Skin epidermis (tissue), 12 donors: Measurements from ENCODE around the gene C1QL1.
"Not testable (repeated sequence)": the region's sequence is repeated elsewhere in the genome, so short reads cannot be mapped to it uniquely, and the experiment has no call there.

ENCODE experiments used
- H3K27ac ChIP-seq, 21 experiments: fragments of 200-600 bp; sonication (generic) in 11 of 21; one replicate each; pipeline ENCODE4 v1.5.0; 2020; ENCODE audit warnings: mild to moderate bottlenecking in 3 of 21, inconsistent platforms in 2 of 21, moderate library complexity in 2 of 21
- H3K4me3 ChIP-seq, 7 experiments: fragments of 200-600 bp; sonication (generic) in 2 of 7; one replicate each; pipeline ENCODE4 v1.5.0; 2020; ENCODE audit warnings: inconsistent platforms in 2 of 7, mild to moderate bottlenecking in 2 of 7, moderate library complexity in 1 of 7

Gene C1QL1

DNA sequence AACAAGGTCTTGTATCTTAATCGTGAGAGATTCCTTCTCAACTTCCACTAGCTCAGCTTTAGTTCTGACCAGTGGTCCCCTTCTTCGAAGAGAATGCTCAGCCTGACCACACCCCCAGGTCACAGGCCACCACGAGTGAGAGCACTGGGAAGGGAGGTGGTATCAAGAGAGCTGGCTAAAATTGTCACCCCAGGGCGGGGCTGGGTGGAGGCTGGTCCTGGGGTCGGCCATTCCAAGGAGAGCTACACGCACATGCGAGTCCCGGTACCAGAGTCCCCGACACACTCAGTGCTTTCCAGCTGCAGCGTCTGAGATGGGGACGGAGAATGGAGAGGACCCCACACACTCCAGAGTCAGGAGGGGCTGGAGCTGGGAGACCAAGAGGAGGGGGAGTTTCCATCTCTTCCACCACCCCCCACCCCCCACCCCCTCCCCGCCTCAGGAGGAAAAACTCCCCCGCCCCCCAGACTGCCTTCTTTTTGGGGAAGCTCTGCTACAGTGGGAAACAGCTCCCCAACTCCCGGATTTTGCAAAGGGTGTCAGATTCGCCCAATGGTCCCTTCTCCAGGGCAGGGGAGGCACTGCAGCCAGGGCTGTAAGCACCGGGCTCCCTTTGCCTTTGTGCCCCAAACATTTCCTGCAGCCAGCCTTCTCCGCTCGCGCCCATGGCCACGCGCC lies 1.6 kb downstream of the C1QL1 start:
- no peak overlapping the region for H3K4me3 ChIP-seq
- no peak overlapping the region for H3K27ac ChIP-seq

DNA sequence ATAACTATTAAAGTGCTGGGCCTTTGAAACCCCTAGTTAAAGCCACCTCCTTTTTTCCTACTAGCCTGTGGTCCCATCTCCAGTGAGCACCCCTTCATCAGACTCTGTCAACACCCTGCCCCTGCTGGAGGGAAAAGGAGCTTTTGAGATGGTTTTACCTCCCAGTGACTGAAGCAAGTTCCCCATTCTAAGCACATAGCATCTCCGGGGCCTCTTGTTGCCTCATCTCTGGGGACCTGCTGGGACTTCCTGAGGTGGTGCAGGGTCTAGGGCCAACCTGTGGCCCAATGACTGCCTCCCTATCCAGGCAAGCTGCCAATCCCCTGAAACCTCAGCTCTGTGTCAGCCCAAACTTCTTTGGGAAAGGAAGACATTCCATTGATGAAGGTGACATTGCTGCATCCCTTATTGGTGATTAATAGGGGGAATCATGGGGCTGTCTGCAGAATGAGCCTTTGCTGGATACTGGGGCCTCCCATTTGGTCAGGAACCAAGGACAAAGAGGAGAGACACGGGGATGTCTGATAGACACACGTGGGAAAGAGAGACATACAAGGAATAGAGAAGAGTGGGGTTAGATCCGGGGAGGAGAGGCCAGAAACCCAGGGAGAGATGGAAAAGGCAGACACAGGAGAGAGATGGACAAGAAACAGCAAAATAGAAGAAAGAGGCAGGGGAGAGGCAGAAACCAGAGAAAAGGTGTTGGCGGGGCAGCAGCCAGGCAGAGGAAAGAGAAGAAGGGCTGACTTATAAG lies 2.4 kb downstream of the C1QL1 start:
- H3K27ac ChIP-seq = no peak overlapping the region
- no peak overlapping the region for H3K4me3 ChIP-seq

DNA sequence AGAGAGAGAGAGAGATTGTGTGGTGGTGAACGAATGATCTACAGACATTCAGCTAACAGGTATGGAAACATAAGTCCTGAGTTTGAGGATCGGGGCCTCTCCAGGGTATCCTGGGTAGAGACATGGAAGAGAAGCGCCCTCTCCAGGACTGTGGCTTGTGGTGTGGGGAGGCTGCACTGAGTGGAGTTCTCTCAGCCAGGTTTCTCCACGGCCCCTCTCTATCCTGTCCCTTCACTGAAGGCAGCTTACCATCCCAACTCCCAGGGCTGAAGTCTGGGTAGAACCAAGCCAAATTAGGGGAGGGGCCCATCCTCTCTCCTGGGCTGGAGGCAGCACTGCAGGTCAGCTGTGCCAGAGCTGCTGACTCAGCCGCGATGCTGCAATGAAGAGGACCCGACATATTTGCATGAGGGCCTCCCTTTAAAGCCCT lies 6.2 kb downstream of the C1QL1 start:
- Histone ChIP-seq H3K27ac (no peak overlapping the region), H3K4me3 (no peak overlapping the region)

GRCh38 chr17:44960691-44961090 lies 7.4 kb downstream of the C1QL1 start:
- Histone ChIP-seq H3K4me3 (no peak overlapping the region), H3K27ac (no peak overlapping the region)

GRCh38 chr17:44959821-44960531 lies 8.1 kb downstream of the C1QL1 start:
- peak overlapping the region in 1 of 7 experiments; percentile 5 for H3K4me3 ChIP-seq

GRCh38 chr17:44956998-44957981 lies 10.8 kb downstream of the C1QL1 start:
- H3K27ac ChIP-seq = no peak overlapping the region
- H3K4me3 ChIP-seq = no peak overlapping the region

More at GRCh38 chr17:44959821-44960531, 8.1 kb downstream of the C1QL1 start:
- H3K27ac ChIP-seq = no peak overlapping the region

DNA sequence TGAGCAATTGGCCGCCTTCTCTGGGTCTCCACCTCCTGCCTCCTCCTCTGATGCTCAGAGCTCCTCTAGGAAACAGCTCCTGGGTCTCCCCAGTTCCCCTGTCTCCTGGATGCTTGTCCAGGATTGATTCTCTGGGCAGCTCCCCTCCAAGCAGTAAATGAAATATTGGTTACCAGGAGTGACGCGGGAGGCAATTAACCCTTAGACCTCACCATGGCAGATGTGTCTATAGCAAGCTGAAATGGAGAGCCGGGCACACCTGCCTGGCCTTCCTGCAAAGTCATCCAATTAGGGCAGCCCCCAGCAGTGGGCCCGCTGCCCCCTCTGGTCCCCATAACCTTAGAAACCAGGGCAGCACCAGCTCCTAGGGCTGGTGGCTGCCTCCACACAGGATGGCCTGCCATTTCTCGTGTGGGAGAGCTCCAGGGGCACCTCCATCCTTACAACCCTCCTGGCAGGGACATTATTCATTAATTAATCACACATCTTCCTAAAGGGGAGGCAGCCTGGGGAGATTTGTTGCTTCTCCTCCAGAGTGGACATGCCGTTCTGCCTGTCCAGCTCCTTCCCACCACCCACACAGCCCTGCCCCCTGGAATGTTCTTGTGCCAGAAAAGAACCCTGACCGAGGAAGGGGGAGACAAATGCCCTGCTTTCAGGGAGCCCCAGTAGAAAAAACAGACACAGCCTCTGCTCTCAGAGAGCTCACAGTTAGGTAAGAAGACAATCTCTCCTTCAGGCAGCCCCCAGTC lies 12.3 kb downstream of the C1QL1 start:
- no peak overlapping the region for H3K27ac ChIP-seq

DNA sequence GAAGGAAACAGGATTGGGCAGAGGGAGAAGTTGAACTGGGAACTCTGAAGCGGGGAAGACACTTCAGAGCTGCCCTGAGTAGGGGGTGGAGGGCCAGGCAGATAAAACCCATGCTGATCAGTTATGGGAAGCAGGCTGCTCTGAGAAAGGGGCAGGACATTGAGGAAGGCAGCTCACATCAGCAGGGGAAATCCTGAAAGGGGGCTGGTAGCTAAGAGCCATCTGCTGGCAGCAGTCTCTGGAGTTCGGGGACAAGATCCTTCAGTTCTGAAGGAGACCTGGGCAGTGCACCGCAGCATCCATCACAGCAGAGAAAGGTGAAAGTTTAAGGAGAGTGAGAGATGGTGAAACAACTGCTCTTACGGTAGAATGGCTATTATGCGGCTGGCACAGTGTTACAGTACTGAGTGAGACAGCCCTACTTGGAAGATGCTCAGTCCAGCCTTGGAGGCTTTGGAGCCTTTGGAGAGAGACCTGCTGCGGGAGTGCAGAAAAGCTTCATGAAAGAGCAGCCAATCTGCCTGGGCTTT lies 15.1 kb downstream of the C1QL1 start:
- H3K27ac ChIP-seq = no peak overlapping the region
- no peak overlapping the region for H3K4me3 ChIP-seq

More for the DNA sequence above, 12.3 kb downstream of the C1QL1 start:
- no peak overlapping the region for H3K4me3 ChIP-seq

DNA sequence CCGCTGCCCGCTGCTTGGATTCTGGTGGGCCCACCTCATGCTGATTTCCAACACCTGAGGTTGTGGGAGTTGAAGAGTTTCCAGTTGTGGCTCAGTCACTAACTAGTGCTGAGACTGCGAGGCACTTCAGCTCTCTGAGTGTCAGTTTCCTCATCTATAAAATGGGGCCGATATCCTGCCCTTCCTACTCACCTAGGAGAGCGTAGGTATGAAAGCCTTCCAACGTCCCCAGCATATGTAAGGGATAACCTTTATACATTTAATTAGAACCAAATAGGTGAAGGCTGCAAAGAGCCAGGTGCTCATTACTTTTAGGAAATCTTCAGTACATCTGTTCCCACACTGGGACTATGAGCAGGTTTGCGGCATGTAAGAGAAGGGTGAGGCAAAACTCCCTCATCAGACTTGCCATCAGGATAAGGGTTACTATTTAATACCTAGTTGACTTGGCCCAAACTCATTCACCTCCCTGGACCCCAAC lies 19.7 kb downstream of the C1QL1 start:
- peak overlapping the region in 15 of 21 experiments; percentile 2 to 91 (median 72) for H3K27ac ChIP-seq
- H3K4me3 ChIP-seq = peak overlapping the region; percentile 54 to 80 (median 65)

DNA sequence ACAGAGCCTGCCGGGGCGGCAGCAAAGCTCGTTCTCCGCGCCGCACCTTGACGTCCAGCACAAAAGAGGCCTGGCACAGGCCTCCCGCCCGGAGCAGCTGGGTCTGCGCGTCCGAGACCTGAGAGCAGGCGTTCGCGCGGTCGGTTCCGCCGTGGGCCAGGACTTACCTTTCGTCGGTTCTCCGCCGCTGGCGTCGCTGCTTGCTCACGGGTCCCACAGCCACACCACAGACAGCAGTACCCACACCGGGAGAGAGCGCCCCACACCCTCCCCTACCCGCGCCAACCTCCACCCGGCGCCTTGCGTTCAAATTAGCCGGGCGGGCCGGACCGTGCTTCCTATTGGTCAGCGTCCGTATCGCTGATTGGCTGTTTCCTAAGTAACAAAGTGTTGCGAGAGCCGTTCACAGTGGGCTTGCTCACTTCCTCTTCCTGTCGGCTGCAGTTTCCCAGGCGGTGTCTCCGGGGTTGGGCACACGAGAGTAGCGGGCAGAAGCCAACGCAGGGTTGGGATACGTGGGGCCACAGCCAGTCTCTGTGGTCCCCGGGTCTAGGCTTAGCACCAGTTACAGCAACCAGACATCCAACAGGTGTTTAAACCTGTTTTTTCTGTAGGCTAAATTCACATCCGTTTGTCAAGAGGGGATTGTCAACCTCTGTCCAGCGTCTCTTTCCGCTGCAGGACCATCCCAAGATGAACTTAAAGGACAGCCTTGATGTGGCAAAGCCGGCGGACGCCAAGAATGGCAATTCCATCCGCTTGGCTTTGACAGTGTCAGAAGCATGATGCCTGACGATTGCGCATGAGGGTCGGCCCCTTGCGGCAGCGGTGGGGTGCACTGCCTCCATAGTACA lies 20.4 kb downstream of the C1QL1 start, which contains the start of gene KIF18B:
TSS of gene KIF18B (minus strand) at position 313 of the 854 bp plus-strand sequence. CDS start 11,429 bp downstream, outside the sequence.
- peak within 1 kb of the TSS in 19 of 21 experiments; percentile 2 to 91 (median 71) for H3K27ac ChIP-seq

DNA sequence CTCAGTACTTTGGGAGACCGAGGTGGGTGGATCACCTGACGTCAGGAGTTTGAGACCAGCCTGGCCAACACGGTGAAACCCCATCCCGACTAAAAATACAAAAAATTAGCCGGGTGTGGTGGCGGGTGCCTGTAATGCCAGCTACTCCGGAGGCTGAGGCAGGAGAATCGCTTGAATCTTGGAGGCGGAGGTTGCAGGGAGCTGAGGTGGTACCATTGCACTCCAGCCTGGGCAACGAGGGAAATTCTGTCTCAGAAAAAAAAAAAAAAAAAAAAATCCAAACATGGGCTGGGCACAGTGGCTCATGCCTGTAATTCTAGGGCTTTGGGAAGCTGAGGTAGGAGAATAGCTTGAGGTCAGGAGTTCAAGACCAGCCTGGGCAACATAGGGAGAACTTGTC lies 22.5 kb downstream of the C1QL1 start:
- H3K4me3 ChIP-seq, H3K27ac ChIP-seq: not testable (repeated sequence)

More for the DNA sequence above, 20.4 kb downstream of the C1QL1 start, which contains the start of gene KIF18B:
- peak within 1 kb of the TSS; percentile 54 to 80 (median 65) for H3K4me3 ChIP-seq

DNA sequence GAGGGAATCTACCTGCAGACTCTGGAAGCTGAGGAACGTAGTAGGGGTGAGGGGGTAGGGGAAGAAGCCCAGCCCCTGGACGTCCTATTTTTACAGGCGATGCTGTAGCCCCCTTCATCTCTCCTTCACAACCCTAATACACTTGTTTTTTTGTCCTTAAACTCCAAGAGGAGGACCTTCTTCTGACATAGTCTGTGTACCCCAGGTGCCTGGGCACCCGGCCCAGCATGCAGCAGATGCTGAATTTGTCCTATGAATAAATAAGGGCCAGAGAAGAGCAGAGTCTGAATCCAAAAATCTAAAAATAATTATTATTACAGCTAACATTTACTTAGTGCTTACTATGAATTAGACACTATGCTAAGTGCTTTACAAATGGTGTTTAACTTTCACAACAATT lies 25.6 kb downstream of the C1QL1 start:
- H3K27ac ChIP-seq = peak overlapping the region in 3 of 21 experiments; percentile 13 to 65 (median 17)
- no peak overlapping the region for H3K4me3 ChIP-seq

DNA sequence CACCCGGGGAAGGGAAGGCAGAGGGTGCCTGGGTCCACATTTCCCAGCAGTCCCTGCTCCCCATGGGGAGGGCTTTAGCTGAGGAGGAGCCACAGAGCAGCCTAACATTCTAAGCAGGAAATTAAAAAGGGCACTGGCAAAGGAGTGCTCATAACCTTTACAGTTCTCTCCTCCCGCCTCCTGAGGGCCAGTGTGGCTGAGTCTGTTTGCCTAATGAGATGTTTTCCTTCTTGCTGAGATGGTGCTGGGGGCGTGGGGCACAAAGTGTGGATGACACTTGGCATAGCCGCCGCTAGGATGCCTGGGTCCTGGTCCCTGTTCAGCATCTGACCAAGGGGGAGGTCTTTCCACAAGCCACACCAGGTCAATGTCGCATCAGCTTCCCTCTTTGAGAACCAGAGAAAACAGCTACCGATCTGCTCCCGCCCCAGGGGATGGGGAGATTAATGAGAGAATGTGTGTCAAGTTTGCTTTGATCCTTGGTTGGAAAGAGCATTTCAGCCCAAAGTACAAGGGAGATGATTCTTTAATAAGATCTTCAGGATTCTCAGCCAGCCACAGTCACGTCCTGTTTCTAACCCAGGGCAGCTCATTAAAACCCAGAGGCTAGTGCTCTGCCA lies 26.3 kb downstream of the C1QL1 start:
- Histone ChIP-seq H3K27ac (peak overlapping the region in 7 of 21 experiments; percentile 3 to 65 (median 25)), H3K4me3 (no peak overlapping the region)

- Histone ChIP-seq H3K27ac (no peak overlapping the region), H3K4me3 (no peak overlapping the region)
These were observed 27.3 kb downstream of the C1QL1 start for GRCh38 chr17:44940768-44941167.

DNA sequence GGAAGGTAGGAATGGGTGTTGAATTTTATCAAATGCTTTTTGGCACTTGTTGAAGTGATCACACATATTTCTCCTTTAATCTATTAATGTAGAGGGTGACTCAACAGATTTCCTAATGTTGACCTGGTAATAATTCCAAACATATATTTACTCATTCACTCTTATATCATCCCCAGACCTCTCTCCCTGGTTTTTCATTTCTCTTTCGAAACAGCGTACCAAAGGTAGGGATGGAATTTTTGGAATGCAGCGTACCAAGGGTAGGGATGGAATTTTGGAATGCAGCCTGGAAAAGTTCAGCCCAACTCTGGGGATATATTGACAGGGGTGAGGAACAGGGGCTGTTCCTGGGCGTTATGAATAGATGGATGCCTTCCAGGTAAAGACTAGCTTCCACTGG lies 27.8 kb downstream of the C1QL1 start:
- Histone ChIP-seq H3K27ac (no peak overlapping the region), H3K4me3 (no peak overlapping the region)

DNA sequence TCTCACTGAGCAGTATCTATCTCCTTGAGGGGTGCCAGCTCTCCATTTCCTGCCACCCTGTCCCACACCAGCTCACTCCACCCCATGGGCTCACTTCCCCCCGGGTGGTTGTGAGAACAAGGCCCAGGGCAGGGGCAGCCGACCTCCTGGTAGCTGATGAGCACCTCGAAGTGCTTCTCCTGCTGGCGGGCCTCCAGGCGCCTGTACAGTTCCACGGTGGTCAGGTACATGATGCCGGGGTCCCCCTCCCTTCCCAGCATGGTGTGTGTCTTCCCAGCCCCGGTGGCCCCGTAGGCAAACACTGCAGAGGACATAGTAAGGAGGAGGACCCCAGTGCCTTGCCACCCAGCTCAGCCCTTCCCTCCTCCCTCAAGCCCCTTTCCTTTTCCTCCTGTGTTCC lies 33.0 kb downstream of the C1QL1 start:
- H3K27ac ChIP-seq = no peak overlapping the region
- no peak overlapping the region for H3K4me3 ChIP-seq

GRCh38 chr17:44934745-44935105 lies 33.4 kb downstream of the C1QL1 start:
- Histone ChIP-seq H3K4me3 (no peak overlapping the region), H3K27ac (no peak overlapping the region)
